Endothelial cell of umbilical vein (primary cell): ENCODE measurements around the gene TTC22.

Source experiments
- EZH2 ChIP-seq: IDR thresholded peaks from 2 replicates; pipeline ENCODE4 v1.6.1; 2012; ENCODE audit warnings: borderline replicate concordance, low read depth, mild to moderate bottlenecking, moderate library complexity, low read length, inconsistent platforms; ENCODE audit not compliant: severe bottlenecking
- POLR2A ChIP-seq: IDR thresholded peaks from 2 replicates; pipeline ENCODE4 v1.6.1; 2012; ENCODE audit warnings: low read depth, mild to moderate bottlenecking, control low read depth, low read length
- POLR2AphosphoS5 ChIP-seq: IDR thresholded peaks from 2 replicates; pipeline ENCODE4 v1.6.1; 2012; ENCODE audit warnings: low read depth, mild to moderate bottlenecking, control low read depth, low read length, moderate library complexity; ENCODE audit not compliant: insufficient read depth
- TF ChIP-seq, protein P1 (sequence below), 2 donors: IDR thresholded peaks; 1 replicate in 1 of 2; 2 replicates in 1 of 2; pipeline ENCODE4 v1.5.1; 2011; ENCODE audit warnings: low read length in 2 of 2, mild to moderate bottlenecking in 2 of 2, moderate library complexity in 2 of 2, control low read depth in 1 of 2, inconsistent platforms in 1 of 2, low read depth in 1 of 2; ENCODE audit not compliant: insufficient read depth in 1 of 2; ENCODE audit errors: extremely low read depth in 1 of 2

DNA sequence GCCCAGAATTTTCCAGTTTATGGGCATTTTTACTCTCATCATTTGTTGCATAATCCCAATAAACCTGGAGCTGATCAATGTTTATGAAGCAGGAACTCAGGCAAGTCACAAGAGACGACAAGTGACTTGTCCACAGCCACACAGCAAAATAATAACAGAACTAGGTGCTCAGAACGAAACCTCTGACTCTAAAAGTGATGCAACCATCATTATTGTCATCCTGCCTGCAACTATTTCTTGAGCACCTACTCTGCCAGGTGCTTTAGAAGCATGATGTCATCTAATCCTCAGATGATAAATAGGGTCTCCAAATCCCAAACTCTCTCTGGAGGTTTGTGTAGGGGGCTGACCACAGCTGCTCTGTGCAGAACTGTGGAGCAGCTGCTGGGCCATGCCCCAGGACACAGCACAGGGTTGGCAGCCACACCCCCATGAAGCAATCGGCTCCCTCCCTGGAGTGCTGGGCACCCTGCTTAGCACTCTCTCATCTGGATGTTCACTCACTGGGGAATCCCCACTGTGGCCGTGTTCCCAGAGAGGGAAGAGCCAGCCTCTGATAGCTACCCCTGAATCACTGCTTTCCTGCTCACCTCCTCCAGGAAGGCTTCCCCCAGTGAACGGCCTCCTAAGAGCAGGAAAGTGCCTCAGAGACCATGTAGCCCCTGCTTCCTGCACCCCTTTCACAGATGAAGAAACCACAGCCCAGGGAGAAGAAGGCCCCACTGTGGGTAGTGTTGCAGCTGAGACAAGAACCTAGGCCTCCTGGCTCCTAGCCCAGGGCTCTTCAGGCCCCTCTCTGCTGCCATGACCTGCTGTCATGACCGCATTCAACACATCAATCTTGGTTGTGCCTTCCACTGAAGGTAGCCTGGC, 2.1 kb downstream of the TTC22 start:
- TF ChIP-seq POLR2AphosphoS5 (no peak), EZH2 (no peak), POLR2A (no peak)
- TF ChIP-seq, protein P1, sequence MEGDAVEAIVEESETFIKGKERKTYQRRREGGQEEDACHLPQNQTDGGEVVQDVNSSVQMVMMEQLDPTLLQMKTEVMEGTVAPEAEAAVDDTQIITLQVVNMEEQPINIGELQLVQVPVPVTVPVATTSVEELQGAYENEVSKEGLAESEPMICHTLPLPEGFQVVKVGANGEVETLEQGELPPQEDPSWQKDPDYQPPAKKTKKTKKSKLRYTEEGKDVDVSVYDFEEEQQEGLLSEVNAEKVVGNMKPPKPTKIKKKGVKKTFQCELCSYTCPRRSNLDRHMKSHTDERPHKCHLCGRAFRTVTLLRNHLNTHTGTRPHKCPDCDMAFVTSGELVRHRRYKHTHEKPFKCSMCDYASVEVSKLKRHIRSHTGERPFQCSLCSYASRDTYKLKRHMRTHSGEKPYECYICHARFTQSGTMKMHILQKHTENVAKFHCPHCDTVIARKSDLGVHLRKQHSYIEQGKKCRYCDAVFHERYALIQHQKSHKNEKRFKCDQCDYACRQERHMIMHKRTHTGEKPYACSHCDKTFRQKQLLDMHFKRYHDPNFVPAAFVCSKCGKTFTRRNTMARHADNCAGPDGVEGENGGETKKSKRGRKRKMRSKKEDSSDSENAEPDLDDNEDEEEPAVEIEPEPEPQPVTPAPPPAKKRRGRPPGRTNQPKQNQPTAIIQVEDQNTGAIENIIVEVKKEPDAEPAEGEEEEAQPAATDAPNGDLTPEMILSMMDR (IDR thresholded peaks at IDR 0.05; ENCODE audit: extremely low read depth in 1 of 2, insufficient read depth in 1 of 2, low read depth in 1 of 2, low read length in 2 of 2): no peak
